ENCODE results near the gene RAB43.

GRCh38 chr3:129060276-129061022 is 61.2 kb downstream of the RAB43 start, which contains the start of gene GP9:
- no peak for TF ChIP-seq CTCF (IDR thresholded peaks at IDR 0.05)
- TF ChIP-seq EZH2 (IDR thresholded peaks at IDR 0.05): no peak
